OCI-LY7 (cell line): ENCODE measurements around the gene FBXL16. TPM values are rescaled to one million over a fixed set of nuclear protein-coding genes. Genes with fewer than 3 reads are reported as not detected.

Source experiments
- BruUV-seq: library from RNA; stranded (reverse); fragments of 400-500 nt; replicated peaks from 2 replicates; lab custom pipeline; 2021; lab: Mats Ljungman, UMichigan
- CTCF ChIA-PET: fragments of 300-600 bp; sonication (Branson Sonifier 250); formaldehyde crosslinking; loops from one replicate; lab custom pipeline; 2022; ENCODE audit warnings: antibody characterized with exemption; ENCODE audit not compliant: unreplicated experiment; lab: Charles Lee
- POLR2A ChIA-PET: fragments of 300-600 bp; sonication (Branson Sonifier 250); formaldehyde crosslinking; loops from one replicate; lab custom pipeline; 2022; ENCODE audit warnings: antibody characterized with exemption; lab: Charles Lee
- DNase-seq: peaks from one replicate; pipeline ENCODE4 v3.0.0-alpha.2; 2015; ENCODE audit warnings: low spot score
- H2AFZ ChIP-seq: fragments of 200-600 bp; sonication (generic), shearing (Covaris generic); 2 replicates; pipeline ENCODE4 v1.6.1; 2014; ENCODE audit warnings: mild to moderate bottlenecking, antibody characterized with exemption, low read length, moderate library complexity
- H3K27ac ChIP-seq: fragments of 200-600 bp; sonication (generic); 2 replicates; pipeline ENCODE4 v1.5.1; 2014; ENCODE audit warnings: mixed run types, low read depth, mild to moderate bottlenecking, moderate library complexity, low read length, inconsistent platforms; ENCODE audit not compliant: poor library complexity, severe bottlenecking
- H3K36me3 ChIP-seq: fragments of 200-600 bp; sonication (generic); 2 replicates; pipeline ENCODE4 v1.6.1; 2014; ENCODE audit warnings: mild to moderate bottlenecking, antibody characterized with exemption, low read length, moderate library complexity, mixed read lengths; ENCODE audit not compliant: insufficient read depth
- H3K4me1 ChIP-seq: fragments of 200-600 bp; sonication (generic); 2 replicates; pipeline ENCODE4 v1.5.1; 2014; ENCODE audit warnings: mild to moderate bottlenecking, low read length; ENCODE audit not compliant: insufficient read depth, poor library complexity, severe bottlenecking
- H3K4me2 ChIP-seq: fragments of 200-600 bp; sonication (generic); 2 replicates; pipeline ENCODE4 v1.6.1; 2014; ENCODE audit warnings: mild to moderate bottlenecking, low read length
- H3K4me3 ChIP-seq: fragments of 200-600 bp; sonication (generic); 2 replicates; pipeline ENCODE4 v1.5.1; 2014; ENCODE audit warnings: mild to moderate bottlenecking, low read depth, low read length; ENCODE audit not compliant: poor library complexity, severe bottlenecking
- H3K79me2 ChIP-seq: fragments of 200-600 bp; sonication (generic); 2 replicates; pipeline ENCODE4 v1.6.1; 2016; ENCODE audit warnings: low read depth, mild to moderate bottlenecking, low read length, moderate library complexity, mixed read lengths; ENCODE audit not compliant: insufficient read depth
- H3K9me2 ChIP-seq: fragments of 200-600 bp; sonication (generic); 2 replicates; pipeline ENCODE4 v1.6.1; 2016; ENCODE audit warnings: mild to moderate bottlenecking, low read length, mixed read lengths; ENCODE audit not compliant: insufficient read depth
- H3K9me3 ChIP-seq: fragments of 200-600 bp; sonication (generic); 2 replicates; pipeline ENCODE4 v1.6.1; 2014; ENCODE audit warnings: mild to moderate bottlenecking, mixed run types, low read length, mixed read lengths
- H4K20me1 ChIP-seq: fragments of 200-600 bp; sonication (generic); 2 replicates; pipeline ENCODE4 v1.6.1; 2014; ENCODE audit warnings: mild to moderate bottlenecking, antibody characterized with exemption, low read length, moderate library complexity, mixed read lengths; ENCODE audit not compliant: insufficient read depth
- EZH2phosphoT487 ChIP-seq: fragments of 200-600 bp; sonication (generic); IDR thresholded peaks from 2 replicates; pipeline ENCODE4 v1.6.1; 2018; ENCODE audit warnings: low read depth, borderline replicate concordance, mild to moderate bottlenecking, mixed run types, antibody characterized with exemption, low read length, moderate library complexity, mixed read lengths
- intact Hi-C: fragments of 100-400 bp; cut with micrococcal nuclease; formaldehyde crosslinking; loops from one replicate; pipeline ENCODE4 v1.10.0; 2022; ENCODE audit not compliant: unreplicated experiment
- total RNA-seq, 2 experiments: library from RNA; depleted of rRNA in 1 of 2; stranded (reverse); fragments of >200 nt in 1 of 2; shearing (Covaris generic) in 1 of 2; gene quantifications; 2 replicates each; pipeline ENCODE4 v1.2.3, GENCODE V29; 2014 to 2022
- TF ChIP-seq, protein P1 (sequence below): fragments of 200-600 bp; sonication (generic); conservative IDR thresholded peaks from 2 replicates; pipeline ENCODE4 v1.5.1; 2014; ENCODE audit warnings: mild to moderate bottlenecking, antibody characterized with exemption, low read length, moderate library complexity, mixed read lengths

The FBXL16 gene
- total RNA-seq, 2 experiments from 2014 or later, result 0.16 to 0.42 TPM

GRCh38 chr16:749010-749409 is 43.4 kb upstream of the FBXL16 start:
- no TSS peak for BruUV-seq
- intact Hi-C loops, result loop anchor here (5.0 kb wide), 1 partner anchor 38 kb away; the partner anchor contains the start of genes CHTF18 and RPUSD1
- H3K36me3 ChIP-seq, result no peaks in the 10 kb centered on the region
- CTCF ChIA-PET, result interaction anchor here (0.6 kb wide), 1 partner anchor 33 kb away, joined by 3 read pairs; no protein-coding TSS in a partner anchor
- no peaks in the 10 kb centered on the region for H3K9me3 ChIP-seq
- H4K20me1 ChIP-seq, result no peaks in the 10 kb centered on the region
- H2AFZ ChIP-seq, result no peak overlapping the region
- H3K4me2 ChIP-seq, result no peak overlapping the region
- H3K4me3 ChIP-seq, result no peak overlapping the region
- DNase-seq, result no peak
- H3K79me2 ChIP-seq, result no peaks in the 10 kb centered on the region
- POLR2A ChIA-PET, result no interaction called here
- H3K4me1 ChIP-seq, result peaks cover 3% of the 10 kb centered on the region
- TF ChIP-seq EZH2phosphoT487, result no peak
- TF ChIP-seq, protein P1, sequence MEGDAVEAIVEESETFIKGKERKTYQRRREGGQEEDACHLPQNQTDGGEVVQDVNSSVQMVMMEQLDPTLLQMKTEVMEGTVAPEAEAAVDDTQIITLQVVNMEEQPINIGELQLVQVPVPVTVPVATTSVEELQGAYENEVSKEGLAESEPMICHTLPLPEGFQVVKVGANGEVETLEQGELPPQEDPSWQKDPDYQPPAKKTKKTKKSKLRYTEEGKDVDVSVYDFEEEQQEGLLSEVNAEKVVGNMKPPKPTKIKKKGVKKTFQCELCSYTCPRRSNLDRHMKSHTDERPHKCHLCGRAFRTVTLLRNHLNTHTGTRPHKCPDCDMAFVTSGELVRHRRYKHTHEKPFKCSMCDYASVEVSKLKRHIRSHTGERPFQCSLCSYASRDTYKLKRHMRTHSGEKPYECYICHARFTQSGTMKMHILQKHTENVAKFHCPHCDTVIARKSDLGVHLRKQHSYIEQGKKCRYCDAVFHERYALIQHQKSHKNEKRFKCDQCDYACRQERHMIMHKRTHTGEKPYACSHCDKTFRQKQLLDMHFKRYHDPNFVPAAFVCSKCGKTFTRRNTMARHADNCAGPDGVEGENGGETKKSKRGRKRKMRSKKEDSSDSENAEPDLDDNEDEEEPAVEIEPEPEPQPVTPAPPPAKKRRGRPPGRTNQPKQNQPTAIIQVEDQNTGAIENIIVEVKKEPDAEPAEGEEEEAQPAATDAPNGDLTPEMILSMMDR, result no peak
- no peaks in the 10 kb centered on the region for H3K9me2 ChIP-seq
- no peak overlapping the region for H3K27ac ChIP-seq

GRCh38 chr16:747978-748746 is 42.6 kb upstream of the FBXL16 start:
- H4K20me1 ChIP-seq, result no peaks in the 10 kb centered on the region
- no peak overlapping the region for H3K27ac ChIP-seq
- H3K79me2 ChIP-seq, result no peaks in the 10 kb centered on the region
- no peak overlapping the region for H3K4me2 ChIP-seq
- H3K4me3 ChIP-seq, result no peak overlapping the region
- ChIA-PET CTCF (interaction anchor here (0.6 kb wide), 1 partner anchor 32 kb away, joined by 3 read pairs; no protein-coding TSS in a partner anchor), POLR2A (interaction anchor here (0.7 kb wide), 1 partner anchor 12 kb away, joined by 3 read pairs; no protein-coding TSS in a partner anchor)
- H3K9me3 ChIP-seq, result no peaks in the 10 kb centered on the region
- intact Hi-C loops, result loop anchor here (5.0 kb wide), 1 partner anchor 39 kb away; the partner anchor contains the start of genes CHTF18 and RPUSD1
- no peak overlapping the region for H2AFZ ChIP-seq
- no TSS peak for BruUV-seq
- DNase-seq, result no peak
- no peaks in the 10 kb centered on the region for H3K9me2 ChIP-seq
- H3K4me1 ChIP-seq, result peaks cover 3% of the 10 kb centered on the region
- no peak for TF ChIP-seq EZH2phosphoT487
- TF ChIP-seq, protein P1, result no peak
- H3K36me3 ChIP-seq, result no peaks in the 10 kb centered on the region

- no peaks in the 10 kb centered on the region for H3K36me3 ChIP-seq
- no peak overlapping the region for H3K4me2 ChIP-seq
- H3K79me2 ChIP-seq, result no peaks in the 10 kb centered on the region
- no TSS peak for BruUV-seq
- H3K9me2 ChIP-seq, result no peaks in the 10 kb centered on the region
- ChIA-PET CTCF (no interaction called here), POLR2A (no interaction called here)
- H2AFZ ChIP-seq, result no peak overlapping the region
- no peak for DNase-seq
- H3K27ac ChIP-seq, result no peak overlapping the region
- intact Hi-C loops, result loop anchor here (5.0 kb wide), 1 partner anchor 41 kb away; the partner anchor contains the start of genes CHTF18 and RPUSD1
- H3K9me3 ChIP-seq, result no peaks in the 10 kb centered on the region
- H4K20me1 ChIP-seq, result no peaks in the 10 kb centered on the region
- no peak for TF ChIP-seq EZH2phosphoT487
- TF ChIP-seq, protein P1, result no peak
- H3K4me1 ChIP-seq, result peaks cover 11% of the 10 kb centered on the region
- H3K4me3 ChIP-seq, result no peak overlapping the region
These were observed 41.0 kb upstream of the FBXL16 start for GRCh38 chr16:746637-747036.
